Measurements from ENCODE around the gene ZXDC. TPM values are rescaled to one million over a fixed set of nuclear protein-coding genes. Genes with fewer than 3 reads are reported as not detected.

The ZXDC gene
- 8.7 and 17.3 TPM in 2 replicates for total RNA-seq

DNA sequence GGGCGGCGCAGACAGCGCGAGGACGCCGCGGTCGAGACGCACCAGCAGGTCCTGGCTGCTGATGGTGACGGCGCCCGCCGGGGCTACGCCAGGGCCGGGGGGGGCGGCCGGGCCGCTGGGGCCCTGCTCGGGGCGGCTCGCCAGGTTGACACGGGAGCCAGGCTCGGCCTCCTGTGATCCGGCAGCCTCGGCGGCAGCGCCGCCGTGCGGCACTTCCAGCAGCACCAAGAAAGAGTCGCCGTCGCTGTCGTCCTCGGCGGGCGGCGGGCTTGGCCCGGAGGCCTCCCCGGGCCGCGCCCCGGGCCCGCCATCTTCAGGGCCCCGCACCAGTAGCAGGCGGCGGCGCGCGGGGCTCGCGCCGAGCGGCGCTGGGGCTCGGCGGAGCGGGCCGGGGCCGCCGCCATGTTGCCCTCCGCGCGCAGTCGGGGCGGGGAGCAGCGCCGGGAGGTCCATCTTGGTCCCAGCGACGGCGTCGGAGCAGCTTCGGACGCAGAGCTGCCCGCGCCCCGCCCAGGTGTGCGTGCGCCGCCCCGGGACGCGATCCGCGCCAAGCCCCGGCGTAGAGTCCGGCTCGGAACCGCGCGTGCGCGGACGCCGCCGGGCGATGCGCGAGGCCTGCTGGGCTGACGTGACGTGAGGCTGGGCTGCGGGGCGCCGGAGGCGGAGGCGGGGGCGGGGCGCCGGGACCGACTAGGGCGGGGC, at the start of gene ZXDC:
TSS of gene ZXDC (minus strand) at position 479 of the 702 bp plus-strand sequence. CDS start at position 453, 26 bp downstream.
- DNase-seq (ENCODE audit: low read depth in 2 of 2): peak; percentile 96 to 97

GRCh38 chr3:126525091-126525852, 49.6 kb upstream of the ZXDC start:
- DNase-seq (ENCODE audit: low read depth in 2 of 2): no peak

GRCh38 chr3:126524429-126524988, 48.8 kb upstream of the ZXDC start:
- no peak for DNase-seq (ENCODE audit: low read depth in 2 of 2)

DNA sequence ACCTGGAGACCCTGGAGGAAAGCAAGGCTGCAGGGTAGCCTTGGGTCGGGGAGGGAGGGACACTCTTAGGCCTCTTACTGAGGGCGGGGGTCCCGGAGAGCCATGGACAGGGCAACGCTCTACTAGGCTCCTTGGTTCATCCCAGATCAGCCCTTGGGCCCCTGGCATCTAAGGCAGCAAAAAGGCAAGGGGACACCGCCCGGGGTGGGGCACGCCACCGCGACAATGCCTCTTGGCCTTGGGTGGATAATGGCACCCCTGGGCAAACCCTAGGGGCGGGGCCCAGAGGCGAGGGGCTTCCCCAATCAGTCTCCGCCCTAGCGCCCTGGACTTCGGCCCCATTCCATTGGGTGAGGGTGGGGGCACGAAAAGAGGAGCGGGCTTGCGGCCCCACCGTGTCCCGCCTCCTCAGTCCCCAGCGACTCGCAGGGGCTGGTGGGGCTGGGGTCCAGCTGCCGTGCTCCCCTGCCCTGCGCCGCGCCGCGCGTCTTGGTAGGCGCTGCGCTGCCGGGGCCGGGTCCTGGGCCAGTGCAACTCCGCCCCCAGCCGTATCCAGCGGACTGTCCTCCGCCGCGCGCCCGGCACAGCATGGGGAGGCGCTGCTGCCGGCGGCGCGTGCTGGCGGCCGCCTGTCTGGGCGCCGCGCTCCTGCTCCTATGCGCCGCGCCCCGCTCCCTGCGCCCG, 48.2 kb upstream of the ZXDC start, which contains the start of gene CHST13:
TSS of gene CHST13 (plus strand) at position 411 of the 684 bp plus-strand sequence. CDS start at position 589, 178 bp downstream.
- peak; percentile 27 to 60 for DNase-seq (ENCODE audit: low read depth in 2 of 2)

GRCh38 chr3:126522363-126522788, 46.7 kb upstream of the ZXDC start:
- peak; percentile 43 to 57 for DNase-seq (ENCODE audit: low read depth in 2 of 2)

- DNase-seq (ENCODE audit: low read depth in 2 of 2): no peak
Measured at GRCh38 chr3:126521122-126521891, 45.6 kb upstream of the ZXDC start.

DNA sequence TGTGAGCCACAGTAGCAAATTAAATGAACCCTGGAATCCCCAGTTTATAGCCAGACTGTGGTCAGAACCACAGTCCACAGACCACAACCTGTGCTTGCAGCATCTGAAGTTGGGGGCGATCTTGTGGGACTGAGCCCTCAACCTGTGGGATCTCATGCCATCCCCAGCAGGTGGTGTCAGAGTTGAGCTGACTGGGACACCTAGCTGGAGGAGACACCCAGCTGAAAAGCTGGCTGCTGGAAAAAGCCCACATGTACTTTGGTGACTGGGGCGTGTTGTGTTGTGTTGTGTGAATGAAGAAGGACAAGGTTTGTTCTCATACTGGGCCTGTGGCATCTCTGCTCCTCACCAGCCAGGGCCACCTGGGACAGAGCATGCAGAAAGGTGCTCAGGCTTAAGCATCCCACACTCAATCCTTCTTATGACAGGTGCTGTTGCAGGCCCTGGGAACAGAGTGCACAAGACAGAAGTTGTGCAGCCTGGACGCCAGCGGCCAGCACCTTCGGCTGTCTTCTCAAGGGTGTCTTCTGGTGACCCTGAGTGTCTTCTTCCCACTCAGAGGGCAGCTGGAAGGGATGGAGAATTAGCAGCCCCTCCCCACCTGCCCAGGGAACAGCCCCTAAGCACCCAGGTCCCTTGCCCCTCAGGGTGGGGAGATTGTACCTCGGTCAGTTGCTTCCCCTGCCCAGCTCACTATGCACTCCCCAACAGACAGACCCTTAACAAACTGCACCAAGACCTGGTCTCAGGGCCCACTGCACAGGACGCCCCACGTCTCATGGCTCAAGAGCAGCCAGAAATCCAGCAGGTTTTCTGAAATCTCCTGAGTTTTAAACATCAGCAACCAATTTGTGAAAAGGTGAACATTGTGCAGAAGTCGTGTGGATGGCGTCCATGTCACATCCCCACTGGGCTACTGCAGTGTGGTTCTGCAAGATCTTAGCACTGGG, 44.1 kb upstream of the ZXDC start:
- DNase-seq (ENCODE audit: low read depth in 2 of 2): no peak

GRCh38 chr3:126518779-126519177, 43.1 kb upstream of the ZXDC start:
- no peak for DNase-seq (ENCODE audit: low read depth in 2 of 2)

GRCh38 chr3:126517986-126518778, 42.5 kb upstream of the ZXDC start:
- DNase-seq (ENCODE audit: low read depth in 2 of 2): no peak

GRCh38 chr3:126517291-126517951, 41.7 kb upstream of the ZXDC start, which contains the start of gene UROC1:
UROC1 (minus strand) TSS chr3:126517773; CDS start chr3:126517719, 54 bp downstream.
- no peak for DNase-seq (ENCODE audit: low read depth in 2 of 2)

- DNase-seq (ENCODE audit: low read depth in 2 of 2): no peak
Measured at GRCh38 chr3:126516936-126517290, 41.2 kb upstream of the ZXDC start.

GRCh38 chr3:126516152-126516935, 40.7 kb upstream of the ZXDC start:
- no peak for DNase-seq (ENCODE audit: low read depth in 2 of 2)

GRCh38 chr3:126515066-126515706, 39.5 kb upstream of the ZXDC start:
- no peak for DNase-seq (ENCODE audit: low read depth in 2 of 2)

DNA sequence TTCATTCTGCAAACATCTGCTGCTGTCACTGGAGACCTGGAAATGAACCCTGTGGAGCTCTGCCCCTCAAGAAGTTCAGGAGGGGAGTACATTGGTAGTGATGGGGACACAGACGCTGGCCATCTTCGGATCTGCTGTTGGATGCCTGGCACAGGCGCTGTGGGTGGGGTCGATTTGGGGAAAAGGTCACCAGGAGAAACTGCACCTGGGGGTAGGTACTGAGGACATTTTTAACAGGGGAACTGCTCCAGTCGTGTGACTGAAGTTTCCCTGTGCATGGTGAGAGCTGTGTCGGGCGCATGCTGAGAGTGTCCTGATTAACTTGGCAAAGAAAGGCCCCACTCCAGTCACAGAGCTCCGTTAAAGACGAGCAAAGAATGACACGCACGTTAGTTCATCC, 38.5 kb upstream of the ZXDC start:
- DNase-seq (ENCODE audit: low read depth in 2 of 2): no peak

- DNase-seq (ENCODE audit: low read depth in 2 of 2): no peak
Measured at GRCh38 chr3:126512916-126513650, 37.4 kb upstream of the ZXDC start.

GRCh38 chr3:126512026-126512425, 36.3 kb upstream of the ZXDC start:
- DNase-seq (ENCODE audit: low read depth in 2 of 2): no peak

Data from lung microvascular endothelial cell (primary cell).